Activated T-helper 1 cell treated with anti-CD3 and anti-CD28 coated beads, Interleukin-12 subunit alpha, Interleukin-12 subunit beta, Interleukin-2, Interleukin-4 antibody, amounts not matched to agents 30 ng/mL and 10 ng/mL and 1 ng/mL, durations not matched to agents 14 hours and 24 hours and 36 hours (primary cell): Measurements from ENCODE around the gene CCDC61. TPM values are rescaled to one million over a fixed set of nuclear protein-coding genes. Genes with fewer than 3 reads are reported as not detected.

Experiments used
- DNase-seq: peaks from one replicate; pipeline ENCODE4 v3.0.0; 2021; ENCODE audit warnings: low spot score
- H3K27ac Mint-ChIP-seq: one replicate; pipeline ENCODE4 v1.8.0; 2021; ENCODE audit warnings: mild to moderate bottlenecking, mixed read lengths
- H3K27me3 Mint-ChIP-seq: one replicate; pipeline ENCODE4 v1.8.0; 2022; ENCODE audit warnings: mild to moderate bottlenecking, moderate library complexity, mixed read lengths; ENCODE audit not compliant: insufficient read depth
- H3K36me3 Mint-ChIP-seq: one replicate; pipeline ENCODE4 v1.8.0; 2021; ENCODE audit warnings: low read depth, mixed read lengths
- H3K4me1 Mint-ChIP-seq: one replicate; pipeline ENCODE4 v1.8.0; 2021; ENCODE audit warnings: low read depth, mixed read lengths
- H3K4me3 Mint-ChIP-seq: one replicate; pipeline ENCODE4 v1.8.0; 2021; ENCODE audit warnings: mild to moderate bottlenecking, moderate library complexity, mixed read lengths
- H3K9me3 Mint-ChIP-seq: one replicate; pipeline ENCODE4 v1.8.0; 2021; ENCODE audit warnings: mixed read lengths
- intact Hi-C: fragments of 100-400 bp; cut with micrococcal nuclease; formaldehyde crosslinking; loops from one replicate; pipeline ENCODE4 v1.15.1; 2024
- total RNA-seq: library from RNA; stranded (reverse); gene quantifications from 2 replicates; pipeline ENCODE4 v1.2.3, GENCODE V29; 2022

Gene CCDC61
- total RNA-seq, 1 donor from 2014 or later = 24.0 TPM

GRCh38 chr19:46023311-46023779, 28.1 kb downstream of the CCDC61 start:
- DNase-seq = no peak
- intact Hi-C loops = no loop called here
- Mint-ChIP-seq H3K4me3 (no peak overlapping the region), H3K27ac (no peak overlapping the region), H3K9me3 (no peaks in the 10 kb centered on the region), H3K27me3 (peaks cover 13% of the 10 kb centered on the region), H3K4me1 (peaks cover 10% of the 10 kb centered on the region), H3K36me3 (no peaks in the 10 kb centered on the region)

- intact Hi-C loops = loop anchor here (5.0 kb wide), 1 partner anchor 51 kb away; no protein-coding TSS in a partner anchor
- H3K27ac Mint-ChIP-seq = no peak overlapping the region
- no peaks in the 10 kb centered on the region for H3K36me3 Mint-ChIP-seq
- peaks cover 26% of the 10 kb centered on the region for H3K27me3 Mint-ChIP-seq
- H3K4me3 Mint-ChIP-seq = no peak overlapping the region
- peaks cover 15% of the 10 kb centered on the region for H3K4me1 Mint-ChIP-seq
- DNase-seq = no peak
- H3K9me3 Mint-ChIP-seq = no peaks in the 10 kb centered on the region
Measured at GRCh38 chr19:46025835-46026234, 30.6 kb downstream of the CCDC61 start.

DNA sequence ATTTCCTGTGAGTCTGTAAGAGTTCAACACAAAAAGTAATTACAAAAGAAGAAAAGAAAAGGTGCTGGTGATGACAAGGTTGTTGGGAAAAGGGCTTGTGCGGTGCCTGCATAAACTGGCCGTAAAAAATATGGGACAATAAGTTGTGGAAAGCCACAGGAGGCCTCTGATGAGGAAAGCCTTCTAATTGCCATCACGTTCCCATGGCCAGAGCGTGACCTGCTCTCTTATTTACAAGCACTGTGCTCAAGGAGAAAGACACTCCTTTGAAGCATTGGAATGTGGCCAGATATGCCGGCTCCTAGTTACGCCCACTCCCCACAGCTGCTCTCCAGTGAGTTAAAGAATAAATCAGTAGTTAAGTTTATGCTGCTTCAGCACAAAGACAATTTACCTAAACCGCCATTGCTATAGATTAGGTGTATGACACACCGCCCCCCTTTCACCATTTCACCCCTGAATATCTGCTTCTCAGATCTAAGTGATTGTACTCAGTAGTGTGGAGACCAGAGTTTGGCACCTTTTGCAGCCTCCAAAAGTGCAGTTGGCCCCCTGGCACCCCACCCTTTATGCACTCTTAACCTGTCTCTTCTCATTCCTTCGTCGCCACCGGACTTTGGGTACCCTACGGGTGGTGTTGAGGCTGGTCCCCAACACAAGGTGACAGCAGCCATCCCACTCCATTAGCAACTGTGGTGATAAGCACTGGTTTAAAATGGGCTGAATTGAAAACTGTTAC, 35.7 kb downstream of the CCDC61 start:
- no peaks in the 10 kb centered on the region for H3K9me3 Mint-ChIP-seq
- no peak overlapping the region for H3K27ac Mint-ChIP-seq
- peaks cover 24% of the 10 kb centered on the region for H3K27me3 Mint-ChIP-seq
- no peak overlapping the region for H3K4me3 Mint-ChIP-seq
- intact Hi-C loops = no loop called here
- DNase-seq = no peak
- peaks cover 14% of the 10 kb centered on the region for H3K4me1 Mint-ChIP-seq
- no peaks in the 10 kb centered on the region for H3K36me3 Mint-ChIP-seq

GRCh38 chr19:46031781-46032596, 36.7 kb downstream of the CCDC61 start:
- DNase-seq = no peak
- peaks cover 6% of the 10 kb centered on the region for H3K4me1 Mint-ChIP-seq
- no peak overlapping the region for H3K4me3 Mint-ChIP-seq

GRCh38 chr19:46032597-46033025, 37.3 kb downstream of the CCDC61 start:
- Mint-ChIP-seq H3K9me3 (no peaks in the 10 kb centered on the region), H3K4me1 (peaks cover 6% of the 10 kb centered on the region), H3K4me3 (no peak overlapping the region), H3K27ac (no peak overlapping the region), H3K36me3 (no peaks in the 10 kb centered on the region), H3K27me3 (peaks cover 21% of the 10 kb centered on the region)
- intact Hi-C loops = no loop called here
- DNase-seq = no peak

More at GRCh38 chr19:46031781-46032596, 36.7 kb downstream of the CCDC61 start:
- Mint-ChIP-seq H3K36me3 (no peaks in the 10 kb centered on the region), H3K9me3 (no peaks in the 10 kb centered on the region), H3K27ac (no peak overlapping the region), H3K27me3 (peaks cover 21% of the 10 kb centered on the region)
- intact Hi-C loops = no loop called here

GRCh38 chr19:46033401-46033800, 38.1 kb downstream of the CCDC61 start:
- intact Hi-C loops = no loop called here
- Mint-ChIP-seq H3K4me3 (no peak overlapping the region), H3K4me1 (peaks cover 6% of the 10 kb centered on the region), H3K9me3 (no peaks in the 10 kb centered on the region), H3K27me3 (peaks cover 21% of the 10 kb centered on the region), H3K27ac (no peak overlapping the region), H3K36me3 (no peaks in the 10 kb centered on the region)
- no peak for DNase-seq

- H3K9me3 Mint-ChIP-seq = no peaks in the 10 kb centered on the region
- H3K36me3 Mint-ChIP-seq = no peaks in the 10 kb centered on the region
- intact Hi-C loops = no loop called here
- no peak for DNase-seq
- no peak overlapping the region for H3K4me3 Mint-ChIP-seq
- H3K27me3 Mint-ChIP-seq = peaks cover 17% of the 10 kb centered on the region
- H3K4me1 Mint-ChIP-seq = no peaks in the 10 kb centered on the region
- no peak overlapping the region for H3K27ac Mint-ChIP-seq
Measured at GRCh38 chr19:46035546-46035945, 40.3 kb downstream of the CCDC61 start.

DNA sequence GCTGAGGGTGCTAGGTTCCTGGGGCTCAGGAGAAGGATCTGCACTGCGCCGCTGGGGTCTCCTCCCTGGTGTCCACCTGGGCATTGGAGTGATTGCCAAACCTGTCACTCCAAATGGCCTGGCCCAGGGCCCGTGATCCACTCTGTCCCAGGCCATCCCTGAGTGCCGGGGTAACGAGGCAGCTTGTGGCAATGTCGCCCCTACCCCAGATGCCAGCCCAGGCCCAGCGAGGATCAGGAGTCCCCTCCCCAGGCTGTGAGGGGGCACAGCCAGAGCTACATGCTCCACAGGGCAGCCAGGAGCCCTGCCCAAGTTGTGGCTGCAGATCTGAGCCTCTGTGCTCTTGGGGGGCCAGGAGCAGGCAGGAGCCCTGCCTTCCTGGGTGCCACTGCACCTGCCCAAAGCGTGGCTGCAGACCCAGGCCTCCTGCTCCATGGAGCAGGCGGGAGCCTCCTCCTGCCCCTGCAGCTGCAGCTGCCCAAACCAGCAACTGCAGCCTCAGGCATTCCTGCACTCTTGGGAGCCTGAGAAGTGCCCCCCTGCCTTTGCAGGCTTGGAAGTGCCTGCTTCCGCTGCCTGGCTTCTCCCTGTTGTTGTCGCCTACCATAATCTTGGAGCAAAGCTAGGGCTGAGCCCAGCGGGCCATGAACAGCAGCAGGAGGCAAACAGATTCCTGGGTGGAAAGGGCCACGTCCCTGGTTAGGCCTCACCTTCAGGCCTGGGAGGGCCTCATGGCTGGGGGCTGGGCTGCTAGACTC, 40.9 kb downstream of the CCDC61 start:
- Mint-ChIP-seq H3K27me3 (peaks cover 18% of the 10 kb centered on the region), H3K4me1 (no peaks in the 10 kb centered on the region), H3K9me3 (no peaks in the 10 kb centered on the region), H3K4me3 (no peak overlapping the region), H3K27ac (no peak overlapping the region), H3K36me3 (no peaks in the 10 kb centered on the region)
- intact Hi-C loops = no loop called here
- DNase-seq = no peak

GRCh38 chr19:46036744-46037128, 41.5 kb downstream of the CCDC61 start:
- no peaks in the 10 kb centered on the region for H3K4me1 Mint-ChIP-seq
- peaks cover 12% of the 10 kb centered on the region for H3K27me3 Mint-ChIP-seq
- intact Hi-C loops = no loop called here
- no peak overlapping the region for H3K4me3 Mint-ChIP-seq
- no peak for DNase-seq
- H3K9me3 Mint-ChIP-seq = no peaks in the 10 kb centered on the region
- no peak overlapping the region for H3K27ac Mint-ChIP-seq
- H3K36me3 Mint-ChIP-seq = no peaks in the 10 kb centered on the region

DNA sequence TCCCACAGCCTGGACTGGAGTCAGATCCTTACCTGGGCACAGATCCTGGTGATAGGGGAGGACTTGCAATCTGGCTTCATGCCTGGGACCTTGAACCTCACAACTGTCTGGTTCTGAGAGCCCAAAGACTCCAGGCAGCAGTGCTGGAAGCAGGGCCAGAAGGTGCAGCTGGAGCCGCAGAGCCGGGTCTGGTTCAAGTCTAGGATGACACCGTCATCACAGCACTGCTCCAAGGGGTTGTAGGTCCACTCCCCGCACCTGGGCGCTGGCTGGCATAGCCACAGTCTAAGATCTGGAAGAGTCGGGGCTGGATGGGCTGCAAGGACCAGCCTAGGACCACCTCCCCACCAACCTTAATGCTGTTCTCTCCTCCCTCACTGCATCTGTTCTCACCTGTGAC, 44.9 kb downstream of the CCDC61 start:
- H3K4me3 Mint-ChIP-seq = no peak overlapping the region
- H3K9me3 Mint-ChIP-seq = peaks cover 5% of the 10 kb centered on the region
- no peak for DNase-seq
- no peaks in the 10 kb centered on the region for H3K4me1 Mint-ChIP-seq
- H3K27ac Mint-ChIP-seq = no peak overlapping the region
- H3K36me3 Mint-ChIP-seq = no peaks in the 10 kb centered on the region
- peaks cover 16% of the 10 kb centered on the region for H3K27me3 Mint-ChIP-seq
- intact Hi-C loops = no loop called here

- Mint-ChIP-seq H3K27ac (no peak within 1 kb of the TSS), H3K27me3 (peaks cover 23% of the 10 kb centered on the region), H3K4me1 (no peaks in the 10 kb centered on the region), H3K4me3 (no peak within 1 kb of the TSS), H3K36me3 (no peaks in the 10 kb centered on the region), H3K9me3 (peaks cover 5% of the 10 kb centered on the region)
- intact Hi-C loops = no loop called here
- DNase-seq = no peak
Measured at GRCh38 chr19:46040952-46041500, 45.8 kb downstream of the CCDC61 start, which contains the start of gene IGFL4. Gene IGFL4, minus strand, starts transcription at chr19:46041002. Its CDS starts 40 bp downstream, at chr19:46040962.

GRCh38 chr19:46042252-46042883, 47.1 kb downstream of the CCDC61 start:
- Mint-ChIP-seq H3K27me3 (peaks cover 28% of the 10 kb centered on the region), H3K27ac (no peak overlapping the region), H3K9me3 (peaks cover 5% of the 10 kb centered on the region), H3K36me3 (no peaks in the 10 kb centered on the region), H3K4me1 (no peaks in the 10 kb centered on the region), H3K4me3 (no peak overlapping the region)
- intact Hi-C loops = no loop called here
- DNase-seq = no peak
